Endothelial cell of umbilical vein (primary cell): ENCODE measurements around the gene CNGB1. TPM values are rescaled to one million over a fixed set of nuclear protein-coding genes. Genes with fewer than 3 reads are reported as not detected.

Source experiments
- BruUV-seq: library from RNA; stranded (reverse); fragments of 400-500 nt; replicated peaks from 2 replicates; lab custom pipeline; 2021; lab: Mats Ljungman, UMichigan
- CTCF ChIA-PET: fragments of 300-600, 350-600 bp; sonication (Branson Sonifier 250); formaldehyde crosslinking; loops from one replicate; lab custom pipeline; 2021; ENCODE audit warnings: antibody characterized with exemption, inconsistent platforms; lab: Charles Lee
- POLR2A ChIA-PET: fragments of 300-600, 350-600 bp; sonication (Branson Sonifier 250); formaldehyde crosslinking; loops from one replicate; lab custom pipeline; 2021; ENCODE audit warnings: antibody characterized with exemption, inconsistent platforms; lab: Charles Lee
- DNase-seq: peaks from one replicate; pipeline ENCODE4 v3.0.0-alpha.2; 2011; ENCODE audit warnings: low read depth, low spot score
- FAIRE-seq: peaks from 2 replicates; lab custom pipeline; 2011; peaks lifted over from hg19 to GRCh38; lab: Jason Lieb, UNC
- H2AFZ ChIP-seq: 2 replicates; pipeline ENCODE4 v1.6.0; 2012; ENCODE audit warnings: low read depth, low read length, control low read depth, inconsistent platforms
- H3K27ac ChIP-seq: 2 replicates; pipeline ENCODE4 v1.5.1; 2011; ENCODE audit warnings: low read depth, mild to moderate bottlenecking, control low read depth, low read length, moderate library complexity; ENCODE audit not compliant: insufficient read depth
- H3K27me3 ChIP-seq, 2 experiments: 2 replicates each; pipeline versions ENCODE4 v1.6.0 to v1.6.1; 2011; ENCODE audit warnings: low read length in 2 of 2, mixed read lengths in 1 of 2; ENCODE audit not compliant: control insufficient read depth in 2 of 2, insufficient read depth in 2 of 2
- H3K36me3 ChIP-seq, 2 experiments: 2 replicates in 1 of 2; 3 replicates in 1 of 2; pipeline ENCODE4 v1.5.1; 2011; ENCODE audit warnings: low read length in 2 of 2, mild to moderate bottlenecking in 1 of 2, moderate library complexity in 1 of 2; ENCODE audit not compliant: control insufficient read depth in 2 of 2, insufficient read depth in 2 of 2; ENCODE audit errors: extremely low read depth in 1 of 2
- H3K4me1 ChIP-seq: 3 replicates; pipeline ENCODE4 v1.5.1; 2011; ENCODE audit warnings: mild to moderate bottlenecking, low read length; ENCODE audit not compliant: control insufficient read depth, insufficient read depth; ENCODE audit errors: extremely low read depth
- H3K4me2 ChIP-seq: 2 replicates; pipeline ENCODE4 v1.6.1; 2011; ENCODE audit warnings: low read length, control low read depth, mixed read lengths; ENCODE audit not compliant: insufficient read depth
- H3K4me3 ChIP-seq, 3 experiments: fragments of 200-600 bp in 1 of 3; sonication (generic), shearing (Covaris generic) in 1 of 3; replicated peaks in 1 of 3; 2 replicates each; pipeline ENCODE4 v1.5.1; 2011 to 2016; ENCODE audit warnings: control low read depth in 3 of 3, low read length in 3 of 3, mild to moderate bottlenecking in 2 of 3, inconsistent platforms in 1 of 3, low read depth in 1 of 3, moderate library complexity in 1 of 3; ENCODE audit not compliant: insufficient read depth in 1 of 3
- H3K79me2 ChIP-seq: 2 replicates; pipeline ENCODE4 v1.6.0; 2012; ENCODE audit warnings: low read length, inconsistent platforms; ENCODE audit not compliant: control insufficient read depth, insufficient read depth
- H3K9ac ChIP-seq: replicated peaks from 2 replicates; pipeline ENCODE3; 2011; ENCODE audit warnings: low read length, control low read depth; ENCODE audit not compliant: insufficient read depth; ENCODE audit errors: extremely low read depth
- H3K9me1 ChIP-seq: replicated peaks from 3 replicates; pipeline ENCODE4 v1.6.0; 2011; ENCODE audit warnings: mild to moderate bottlenecking, low read length; ENCODE audit not compliant: control insufficient read depth, insufficient read depth; ENCODE audit errors: extremely low read depth
- H3K9me3 ChIP-seq: replicated peaks from 2 replicates; pipeline ENCODE4 v1.5.1; 2012; ENCODE audit warnings: low read length, inconsistent platforms; ENCODE audit not compliant: control insufficient read depth, insufficient read depth
- H4K20me1 ChIP-seq: replicated peaks from 2 replicates; pipeline ENCODE3; 2011; ENCODE audit warnings: mild to moderate bottlenecking, low read length; ENCODE audit not compliant: control insufficient read depth, insufficient read depth; ENCODE audit errors: extremely low read depth
- EZH2 ChIP-seq: IDR thresholded peaks from 2 replicates; pipeline ENCODE4 v1.6.1; 2012; ENCODE audit warnings: borderline replicate concordance, low read depth, mild to moderate bottlenecking, moderate library complexity, low read length, inconsistent platforms; ENCODE audit not compliant: severe bottlenecking
- FOS ChIP-seq: IDR thresholded peaks from 2 replicates; pipeline ENCODE4 v1.6.1; 2011; ENCODE audit warnings: mild to moderate bottlenecking, low read length, moderate library complexity, borderline replicate concordance; ENCODE audit not compliant: insufficient read depth
- GATA2 ChIP-seq: IDR thresholded peaks from 2 replicates; pipeline ENCODE4 v1.7.0; 2011; ENCODE audit warnings: low read depth, mild to moderate bottlenecking, moderate library complexity, mixed read lengths, low read length; ENCODE audit not compliant: insufficient read length, insufficient read depth
- JUN ChIP-seq: IDR thresholded peaks from 2 replicates; pipeline ENCODE4 v1.6.1; 2011; ENCODE audit warnings: borderline replicate concordance, low read depth; ENCODE audit not compliant: insufficient read length, insufficient read depth
- MYC ChIP-seq: IDR thresholded peaks from one replicate; pipeline ENCODE4 v1.6.1; 2011; ENCODE audit warnings: mild to moderate bottlenecking, low read depth, low read length
- POLR2A ChIP-seq: IDR thresholded peaks from 2 replicates; pipeline ENCODE4 v1.6.1; 2012; ENCODE audit warnings: low read depth, mild to moderate bottlenecking, control low read depth, low read length
- POLR2AphosphoS5 ChIP-seq: IDR thresholded peaks from 2 replicates; pipeline ENCODE4 v1.6.1; 2012; ENCODE audit warnings: low read depth, mild to moderate bottlenecking, control low read depth, low read length, moderate library complexity; ENCODE audit not compliant: insufficient read depth
- dilution Hi-C: fragments of 300-500 bp; cut with MboI; formaldehyde crosslinking; loops from one replicate; pipeline ENCODE4 v1.15.0; 2019; ENCODE audit warnings: low sequenced_read_pairs; ENCODE audit not compliant: extremely low pct_ligation_motif_present
- intact Hi-C: fragments of 100-400 bp; cut with micrococcal nuclease; formaldehyde crosslinking; loops from one replicate; pipeline ENCODE4 v1.10.0; 2022
- polyA plus RNA-seq, 4 experiments: library from polyadenylated mRNA; depleted of rRNA in 3 of 4; stranded (reverse) in 3 of 4; unstranded in 1 of 4; fragments of >200 nt; gene quantifications; 2 replicates each; pipeline versions ENCODE4 v1.2.1 to v1.2.3, GENCODE V29; 2011 to 2012; ENCODE audit warnings: missing spikeins in 1 of 4
- total RNA-seq: library from RNA; stranded (reverse); gene quantifications from 2 replicates; pipeline ENCODE4 v1.2.3, GENCODE V29; 2021
- TF ChIP-seq, protein P1 (sequence below), 2 donors: IDR thresholded peaks; 1 replicate in 1 of 2; 2 replicates in 1 of 2; pipeline ENCODE4 v1.5.1; 2011; ENCODE audit warnings: low read length in 2 of 2, mild to moderate bottlenecking in 2 of 2, moderate library complexity in 2 of 2, control low read depth in 1 of 2, inconsistent platforms in 1 of 2, low read depth in 1 of 2; ENCODE audit not compliant: insufficient read depth in 1 of 2; ENCODE audit errors: extremely low read depth in 1 of 2
- TF ChIP-seq, protein P2 (sequence below): IDR thresholded peaks from 2 replicates; pipeline ENCODE4 v1.6.1; 2011; ENCODE audit not compliant: insufficient read depth, insufficient read length

The CNGB1 gene
- total and polyA plus RNA-seq, 2 donors (not counting 3 experiments of a cell fraction or from before 2014, with no cell fraction given): not detected

DNA sequence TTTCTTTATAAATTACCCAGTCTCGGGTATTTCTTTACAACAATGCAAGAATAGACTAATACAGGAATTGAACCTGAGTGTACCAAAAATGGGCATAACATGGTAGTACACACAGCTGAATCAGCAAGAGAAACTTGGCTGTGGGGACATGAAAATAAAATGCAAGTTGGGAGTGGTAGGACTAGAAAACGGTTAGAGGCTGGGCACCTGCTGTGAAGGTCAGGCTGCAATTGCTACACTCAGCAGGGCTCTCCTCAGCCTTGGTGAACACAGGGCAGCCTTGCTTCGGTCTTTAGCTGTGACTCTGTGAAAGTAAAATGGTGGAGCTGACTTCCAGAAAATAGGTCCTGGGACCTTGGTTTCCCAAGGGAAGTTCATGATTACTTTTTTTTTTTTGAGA, 45.6 kb downstream of the CNGB1 start:
- H3K4me1 ChIP-seq: no peaks in the 10 kb centered on the region
- peaks cover 5 to 7% of the 10 kb centered on the region in 2 experiments for H3K27me3 ChIP-seq
- H3K9me1 ChIP-seq: no peaks in the 10 kb centered on the region
- no peak for FAIRE-seq
- no peak overlapping the region for H2AFZ ChIP-seq
- H3K27ac ChIP-seq: no peak overlapping the region
- no peak for DNase-seq
- H3K9ac ChIP-seq: no peak overlapping the region
- no peak overlapping the region for H3K4me3 ChIP-seq
- intact Hi-C loops (no loop called here), dilution Hi-C loops (no loop called here)
- ChIA-PET CTCF (interaction anchor here (1.1 to 1.6 kb wide), 3 partner anchors 31 to 345 kb away, joined by 3 to 4 read pairs (median 3); no protein-coding TSS in a partner anchor), POLR2A (no interaction called here)
- no peaks in the 10 kb centered on the region for H3K9me3 ChIP-seq
- H4K20me1 ChIP-seq: no peaks in the 10 kb centered on the region
- H3K4me2 ChIP-seq: no peak overlapping the region
- H3K36me3 ChIP-seq: no peaks in the 10 kb centered on the region
- TF ChIP-seq POLR2AphosphoS5 (no peak), EZH2 (no peak)
- TF ChIP-seq, protein P1, sequence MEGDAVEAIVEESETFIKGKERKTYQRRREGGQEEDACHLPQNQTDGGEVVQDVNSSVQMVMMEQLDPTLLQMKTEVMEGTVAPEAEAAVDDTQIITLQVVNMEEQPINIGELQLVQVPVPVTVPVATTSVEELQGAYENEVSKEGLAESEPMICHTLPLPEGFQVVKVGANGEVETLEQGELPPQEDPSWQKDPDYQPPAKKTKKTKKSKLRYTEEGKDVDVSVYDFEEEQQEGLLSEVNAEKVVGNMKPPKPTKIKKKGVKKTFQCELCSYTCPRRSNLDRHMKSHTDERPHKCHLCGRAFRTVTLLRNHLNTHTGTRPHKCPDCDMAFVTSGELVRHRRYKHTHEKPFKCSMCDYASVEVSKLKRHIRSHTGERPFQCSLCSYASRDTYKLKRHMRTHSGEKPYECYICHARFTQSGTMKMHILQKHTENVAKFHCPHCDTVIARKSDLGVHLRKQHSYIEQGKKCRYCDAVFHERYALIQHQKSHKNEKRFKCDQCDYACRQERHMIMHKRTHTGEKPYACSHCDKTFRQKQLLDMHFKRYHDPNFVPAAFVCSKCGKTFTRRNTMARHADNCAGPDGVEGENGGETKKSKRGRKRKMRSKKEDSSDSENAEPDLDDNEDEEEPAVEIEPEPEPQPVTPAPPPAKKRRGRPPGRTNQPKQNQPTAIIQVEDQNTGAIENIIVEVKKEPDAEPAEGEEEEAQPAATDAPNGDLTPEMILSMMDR (IDR thresholded peaks at IDR 0.05; ENCODE audit: extremely low read depth in 1 of 2, insufficient read depth in 1 of 2, low read depth in 1 of 2, low read length in 2 of 2): no peak
- no peaks in the 10 kb centered on the region for H3K79me2 ChIP-seq
- no TSS peak for BruUV-seq

DNA sequence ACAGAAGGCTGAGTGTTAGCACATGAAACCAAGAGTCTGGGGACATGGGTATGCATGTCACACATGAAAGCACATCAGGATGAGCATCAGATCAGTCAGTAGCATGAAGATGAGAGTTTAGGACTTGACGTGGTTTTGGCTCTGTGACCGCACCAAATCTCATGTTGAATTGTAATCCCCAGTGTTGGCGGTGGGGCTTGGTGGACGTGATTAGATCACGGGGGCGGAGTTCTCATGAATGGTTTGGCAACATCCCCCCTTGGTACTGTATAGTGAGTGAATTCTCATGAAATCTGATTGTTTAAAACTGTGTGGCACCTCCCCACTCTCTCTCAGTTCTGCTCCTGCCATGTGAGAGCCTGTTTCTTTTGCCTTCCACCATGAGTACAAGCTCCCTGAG, 46.4 kb downstream of the CNGB1 start:
- no peak overlapping the region for H3K4me3 ChIP-seq
- BruUV-seq: no TSS peak
- H3K9me3 ChIP-seq: no peaks in the 10 kb centered on the region
- no peak overlapping the region for H3K9ac ChIP-seq
- intact Hi-C loops: no loop called here
- H3K27me3 ChIP-seq: peaks cover 5 to 7% of the 10 kb centered on the region in 2 experiments
- FAIRE-seq (no peak), DNase-seq (no peak)
- TF ChIP-seq, protein P1 (IDR thresholded peaks at IDR 0.05; ENCODE audit: extremely low read depth in 1 of 2, insufficient read depth in 1 of 2, low read depth in 1 of 2, low read length in 2 of 2): no peak
- no peak for TF ChIP-seq EZH2
- TF ChIP-seq MYC: no peak
- TF ChIP-seq POLR2AphosphoS5: no peak
- TF ChIP-seq JUN: no peak
- TF ChIP-seq FOS: no peak
- no peak for TF ChIP-seq POLR2A
- TF ChIP-seq, protein P2, sequence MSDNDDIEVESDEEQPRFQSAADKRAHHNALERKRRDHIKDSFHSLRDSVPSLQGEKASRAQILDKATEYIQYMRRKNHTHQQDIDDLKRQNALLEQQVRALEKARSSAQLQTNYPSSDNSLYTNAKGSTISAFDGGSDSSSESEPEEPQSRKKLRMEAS: no peak
- TF ChIP-seq GATA2: no peak
- no peaks in the 10 kb centered on the region for H3K79me2 ChIP-seq
- CTCF ChIA-PET: no interaction called here
- H3K4me2 ChIP-seq: no peak overlapping the region
- H3K27ac ChIP-seq: no peak overlapping the region
- dilution Hi-C loops: no loop called here
- POLR2A ChIA-PET: no interaction called here
- no peak overlapping the region for H2AFZ ChIP-seq
- no peaks in the 10 kb centered on the region for H3K9me1 ChIP-seq
- H3K36me3 ChIP-seq: no peaks in the 10 kb centered on the region
- no peaks in the 10 kb centered on the region for H4K20me1 ChIP-seq
- H3K4me1 ChIP-seq: no peaks in the 10 kb centered on the region
